GM23338 (cell line): ENCODE measurements around the gene LILRA5. TPM values are rescaled to one million over a fixed set of nuclear protein-coding genes. Genes with fewer than 3 reads are reported as not detected.
"Not testable (repeated sequence)": the region's sequence is repeated elsewhere in the genome, so short reads cannot be mapped to it uniquely, and the experiment has no call there.

ENCODE experiments used
- ATAC-seq: fragments of 200-7000 bp; cut with Tn5 transposase; 3 replicates; pipeline ENCODE4 v1.9.1; 2020
- DNase-seq: peaks from one replicate; pipeline ENCODE4 v3.0.0-alpha.2; 2015; ENCODE audit warnings: low spot score
- H2AFZ ChIP-seq: fragments of 200-600 bp; sonication (generic); 2 replicates; pipeline ENCODE4 v1.8.0; 2016; ENCODE audit warnings: antibody characterized with exemption, mild to moderate bottlenecking, moderate library complexity
- H3F3A ChIP-seq: fragments of 200-600 bp; sonication (generic); replicated peaks from 2 replicates; pipeline ENCODE4 v1.8.0; 2017; ENCODE audit warnings: antibody characterized with exemption, mixed run types, low read depth
- H3K27ac ChIP-seq: fragments of 200-600 bp; sonication (generic); 2 replicates; pipeline ENCODE4 v1.6.1; 2016; ENCODE audit warnings: low read depth
- H3K27me3 ChIP-seq: fragments of 200-600 bp; sonication (generic); 2 replicates; pipeline ENCODE4 v1.8.0; 2016; ENCODE audit warnings: mild to moderate bottlenecking, mixed run types, moderate library complexity; ENCODE audit not compliant: insufficient read depth
- H3K36me3 ChIP-seq: fragments of 200-600 bp; sonication (generic); 2 replicates; pipeline ENCODE4 v1.8.0; 2016; ENCODE audit warnings: mild to moderate bottlenecking; ENCODE audit not compliant: insufficient read depth
- H3K4me1 ChIP-seq: fragments of 200-600 bp; sonication (generic); 2 replicates; pipeline ENCODE4 v1.8.0; 2016; ENCODE audit warnings: mild to moderate bottlenecking, moderate library complexity; ENCODE audit not compliant: insufficient read depth
- H3K4me2 ChIP-seq: fragments of 200-600 bp; sonication (generic); 2 replicates; pipeline ENCODE4 v1.7.1; 2017; ENCODE audit warnings: mixed run types
- H3K4me3 ChIP-seq: fragments of 200-600 bp; sonication (generic); 2 replicates; pipeline ENCODE4 v1.6.1; 2016; ENCODE audit warnings: mixed run types
- H3K79me2 ChIP-seq: fragments of 200-600 bp; sonication (generic); replicated peaks from 2 replicates; pipeline ENCODE4 v1.8.0; 2017; ENCODE audit warnings: mild to moderate bottlenecking; ENCODE audit not compliant: insufficient read depth
- H3K9me2 ChIP-seq: fragments of 200-600 bp; sonication (generic); 2 replicates; pipeline ENCODE4 v1.8.0; 2017; ENCODE audit not compliant: insufficient read depth
- H4K20me1 ChIP-seq: fragments of 200-600 bp; sonication (generic); replicated peaks from 2 replicates; pipeline ENCODE4 v1.8.0; 2017; ENCODE audit warnings: mild to moderate bottlenecking; ENCODE audit not compliant: insufficient read depth
- H3K27ac Mint-ChIP-seq: 2 replicates; pipeline ENCODE4 v1.8.0; 2020; ENCODE audit warnings: inconsistent platforms, mild to moderate bottlenecking, moderate library complexity, mixed read lengths
- H3K27me3 Mint-ChIP-seq: 3 replicates; pipeline ENCODE4 v1.8.0; 2022; ENCODE audit warnings: low read depth, mild to moderate bottlenecking, moderate library complexity, mixed read lengths, inconsistent platforms; ENCODE audit not compliant: insufficient read depth, poor library complexity
- H3K36me3 Mint-ChIP-seq: 3 replicates; pipeline ENCODE4 v1.8.0; 2021; ENCODE audit warnings: low read depth, mild to moderate bottlenecking, inconsistent platforms, moderate library complexity, mixed read lengths
- H3K4me1 Mint-ChIP-seq: 3 replicates; pipeline ENCODE4 v1.8.0; 2020; ENCODE audit warnings: mild to moderate bottlenecking, inconsistent platforms, mixed read lengths
- H3K4me3 Mint-ChIP-seq: 3 replicates; pipeline ENCODE4 v1.8.0; 2021; ENCODE audit warnings: moderate library complexity, mild to moderate bottlenecking, inconsistent platforms, mixed read lengths
- H3K9me3 Mint-ChIP-seq: 3 replicates; pipeline ENCODE4 v1.8.0; 2020; ENCODE audit warnings: moderate library complexity, mild to moderate bottlenecking, inconsistent platforms, mixed read lengths
- NANOG ChIP-seq: IDR thresholded peaks from 2 replicates; pipeline ENCODE4 v1.6.1; 2016; ENCODE audit warnings: antibody characterized with exemption, borderline replicate concordance
- ZNF114 ChIP-seq: fragments of 250-450 bp; sonication (Bioruptor Pico); IDR thresholded peaks from 2 replicates; pipeline ENCODE4 v1.5.0; 2020; ENCODE audit warnings: mild to moderate bottlenecking, moderate library complexity
- polyA plus RNA-seq: library from polyadenylated mRNA; unstranded; fragments of >200 nt; fragmentation: Nextera tagmentation; extraction: Ambion mirVana; gene quantifications from 2 replicates; pipeline ENCODE4 v1.2.1, GENCODE V29; 2016
- total RNA-seq: library from RNA; depleted of rRNA; stranded (reverse); fragments of >200 nt; shearing (Covaris generic); gene quantifications from 2 replicates; pipeline ENCODE4 v1.2.3, GENCODE V29; 2014
- TF ChIP-seq, protein P1 (sequence below): IDR thresholded peaks from one replicate; pipeline ENCODE4 v1.6.1; 2018; ENCODE audit warnings: antibody characterized with exemption; ENCODE audit not compliant: unreplicated experiment
- TF ChIP-seq, protein P2 (sequence below): fragments of 250-450 bp; sonication (Bioruptor Pico); IDR thresholded peaks from 2 replicates; pipeline ENCODE4 v1.5.0; 2020; ENCODE audit warnings: mild to moderate bottlenecking, moderate library complexity

Gene LILRA5
- total and polyA plus RNA-seq, 2 experiments from 2014 or later, result not detected

DNA sequence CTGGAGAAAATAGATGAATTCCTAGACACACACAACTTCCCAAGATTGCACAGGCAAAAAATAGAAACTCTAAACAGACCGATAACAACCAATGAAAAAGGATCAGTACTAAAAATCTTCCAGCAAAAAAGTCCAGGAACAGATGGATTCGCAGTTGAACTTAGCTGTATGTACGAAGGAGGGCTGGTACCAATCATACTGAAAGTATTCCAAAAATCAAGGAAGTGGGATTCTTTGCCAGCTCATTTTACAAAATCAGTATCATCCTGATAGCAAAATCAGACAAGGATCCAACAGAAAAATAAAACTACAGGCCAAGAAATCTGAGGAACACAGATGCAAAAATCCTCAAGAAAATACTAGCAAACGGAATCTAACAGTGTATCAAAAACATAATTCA is 25.5 kb downstream of the LILRA5 start (continued):
- TF ChIP-seq, protein P1, sequence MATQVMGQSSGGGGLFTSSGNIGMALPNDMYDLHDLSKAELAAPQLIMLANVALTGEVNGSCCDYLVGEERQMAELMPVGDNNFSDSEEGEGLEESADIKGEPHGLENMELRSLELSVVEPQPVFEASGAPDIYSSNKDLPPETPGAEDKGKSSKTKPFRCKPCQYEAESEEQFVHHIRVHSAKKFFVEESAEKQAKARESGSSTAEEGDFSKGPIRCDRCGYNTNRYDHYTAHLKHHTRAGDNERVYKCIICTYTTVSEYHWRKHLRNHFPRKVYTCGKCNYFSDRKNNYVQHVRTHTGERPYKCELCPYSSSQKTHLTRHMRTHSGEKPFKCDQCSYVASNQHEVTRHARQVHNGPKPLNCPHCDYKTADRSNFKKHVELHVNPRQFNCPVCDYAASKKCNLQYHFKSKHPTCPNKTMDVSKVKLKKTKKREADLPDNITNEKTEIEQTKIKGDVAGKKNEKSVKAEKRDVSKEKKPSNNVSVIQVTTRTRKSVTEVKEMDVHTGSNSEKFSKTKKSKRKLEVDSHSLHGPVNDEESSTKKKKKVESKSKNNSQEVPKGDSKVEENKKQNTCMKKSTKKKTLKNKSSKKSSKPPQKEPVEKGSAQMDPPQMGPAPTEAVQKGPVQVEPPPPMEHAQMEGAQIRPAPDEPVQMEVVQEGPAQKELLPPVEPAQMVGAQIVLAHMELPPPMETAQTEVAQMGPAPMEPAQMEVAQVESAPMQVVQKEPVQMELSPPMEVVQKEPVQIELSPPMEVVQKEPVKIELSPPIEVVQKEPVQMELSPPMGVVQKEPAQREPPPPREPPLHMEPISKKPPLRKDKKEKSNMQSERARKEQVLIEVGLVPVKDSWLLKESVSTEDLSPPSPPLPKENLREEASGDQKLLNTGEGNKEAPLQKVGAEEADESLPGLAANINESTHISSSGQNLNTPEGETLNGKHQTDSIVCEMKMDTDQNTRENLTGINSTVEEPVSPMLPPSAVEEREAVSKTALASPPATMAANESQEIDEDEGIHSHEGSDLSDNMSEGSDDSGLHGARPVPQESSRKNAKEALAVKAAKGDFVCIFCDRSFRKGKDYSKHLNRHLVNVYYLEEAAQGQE, result no peak
- TF ChIP-seq NANOG, result no peak

DNA sequence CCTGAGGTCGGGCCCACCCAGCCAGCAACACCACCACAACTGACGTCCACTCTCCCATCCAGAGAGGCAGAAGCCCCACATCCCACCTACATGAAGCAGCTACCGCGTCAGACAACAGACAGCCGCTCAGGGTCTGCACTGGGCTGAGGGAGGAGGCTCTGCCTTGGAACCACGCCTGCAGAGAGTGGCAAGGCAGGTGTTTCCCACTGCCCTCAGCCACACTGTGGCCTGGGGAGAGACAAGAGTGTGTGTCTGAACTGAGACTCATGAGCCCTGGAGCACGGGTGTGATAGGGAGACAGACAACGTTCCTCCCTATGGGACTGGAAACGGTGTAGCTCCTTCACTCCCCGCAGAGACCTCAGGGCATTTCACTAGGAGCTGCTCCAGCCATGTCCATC is 26.7 kb downstream of the LILRA5 start:
- H3K4me1 ChIP-seq, H3K27me3 ChIP-seq, DNase-seq, H3K79me2 ChIP-seq, H3F3A ChIP-seq, H3K4me3 Mint-ChIP-seq, H3K36me3 ChIP-seq, H3K4me2 ChIP-seq, H3K27ac Mint-ChIP-seq, H2AFZ ChIP-seq, H3K9me3 Mint-ChIP-seq, H3K27ac ChIP-seq, H3K4me1 Mint-ChIP-seq, H3K27me3 Mint-ChIP-seq, H3K9me2 ChIP-seq, H3K4me3 ChIP-seq, H4K20me1 ChIP-seq, H3K36me3 Mint-ChIP-seq, ATAC-seq: not testable (repeated sequence)

DNA sequence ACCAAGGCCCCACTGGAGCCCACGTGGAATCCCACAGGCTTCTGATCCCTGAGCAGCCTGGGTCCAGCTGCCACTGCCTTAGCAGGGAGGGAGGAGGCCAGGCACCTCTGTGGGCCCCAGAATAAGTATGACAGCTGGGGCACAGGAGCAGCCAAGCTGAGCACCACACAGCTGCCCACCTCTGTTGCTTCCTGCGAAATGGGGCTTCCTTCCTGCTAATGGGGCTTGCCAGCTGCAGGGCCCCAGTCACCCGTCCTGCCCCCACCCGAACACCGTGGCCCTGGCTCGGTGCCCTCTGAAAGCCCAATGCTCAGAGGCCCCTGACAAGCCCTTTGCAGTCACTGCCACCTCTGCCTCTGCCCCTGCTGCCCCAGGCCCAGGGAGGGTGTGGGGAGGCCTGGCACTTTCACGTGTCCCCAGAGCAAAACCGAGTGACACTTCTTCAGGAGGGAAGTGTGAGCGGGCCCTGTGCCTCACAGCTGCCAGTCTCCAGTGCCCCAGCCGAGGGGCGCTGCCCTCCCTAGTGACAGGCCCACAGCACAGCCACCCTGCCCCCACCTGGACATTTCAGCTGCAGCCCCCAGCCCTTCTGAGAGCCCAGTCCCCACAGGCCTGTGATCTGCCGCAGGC is 27.4 kb downstream of the LILRA5 start:
- DNase-seq, H3K27me3 Mint-ChIP-seq, H3K9me3 Mint-ChIP-seq, H3K27ac Mint-ChIP-seq, H2AFZ ChIP-seq, H3K27me3 ChIP-seq, H3K9me2 ChIP-seq, H3K4me3 ChIP-seq, H3K79me2 ChIP-seq, H3F3A ChIP-seq, H3K4me2 ChIP-seq, H4K20me1 ChIP-seq, H3K36me3 ChIP-seq, H3K4me1 Mint-ChIP-seq, H3K36me3 Mint-ChIP-seq, H3K27ac ChIP-seq, H3K4me1 ChIP-seq, ATAC-seq, H3K4me3 Mint-ChIP-seq: not testable (repeated sequence)

DNA sequence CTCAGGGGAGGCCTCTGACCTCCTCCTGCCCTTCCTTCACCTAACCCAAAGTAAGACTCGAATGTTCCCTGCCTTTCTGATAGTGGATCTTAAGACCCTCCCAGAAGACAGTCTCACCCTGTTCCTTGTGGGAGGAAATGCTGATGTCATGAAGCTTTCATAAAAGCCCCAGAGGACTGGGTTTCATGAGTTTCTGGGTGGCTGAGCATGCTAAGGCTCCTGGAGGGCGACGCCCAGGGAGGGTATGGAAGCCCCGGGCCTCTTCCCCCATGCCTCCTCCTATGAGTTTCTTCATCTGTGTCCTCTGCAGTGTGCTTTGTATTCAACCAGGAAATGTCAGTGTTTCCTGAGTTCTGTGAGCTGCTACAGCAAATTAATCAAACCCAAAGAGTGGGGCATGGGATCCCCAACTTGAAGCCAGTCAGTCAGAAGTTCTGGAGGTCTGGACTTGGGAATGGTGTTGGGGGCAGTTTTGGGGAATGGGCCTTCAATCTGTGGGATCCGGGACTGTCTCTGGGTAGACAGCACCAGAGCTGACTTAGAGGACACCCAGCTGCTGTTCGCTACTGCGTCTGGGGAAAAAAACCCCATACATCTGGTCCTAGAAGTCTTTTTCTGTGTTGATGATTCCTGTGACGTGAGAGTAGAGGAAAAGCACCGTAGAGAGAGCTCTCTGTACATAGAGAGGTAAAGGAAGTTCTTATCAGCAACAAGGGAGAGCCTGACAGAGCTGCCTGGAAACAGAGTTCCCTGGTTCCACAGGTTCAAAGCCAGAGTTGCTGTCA is 30.1 kb downstream of the LILRA5 start:
- Histone ChIP-seq H2AFZ (no peak overlapping the region), H3K4me2 (no peak overlapping the region), H3K4me1 (no peaks in the 10 kb centered on the region), H3K4me3 (no peak overlapping the region), H4K20me1 (no peaks in the 10 kb centered on the region), H3K79me2 (no peaks in the 10 kb centered on the region), H3K27ac (no peak overlapping the region), H3F3A (no peaks in the 10 kb centered on the region), H3K27me3 (no peaks in the 10 kb centered on the region), H3K36me3 (no peaks in the 10 kb centered on the region), H3K9me2 (no peaks in the 10 kb centered on the region)
- Mint-ChIP-seq H3K27me3 (peaks cover 13% of the 10 kb centered on the region), H3K36me3 (no peaks in the 10 kb centered on the region), H3K4me1 (no peaks in the 10 kb centered on the region), H3K9me3 (no peaks in the 10 kb centered on the region; the same call in 2 of the 3 replicates), H3K4me3 (no peak overlapping the region), H3K27ac (no peak overlapping the region)
- TF ChIP-seq, protein P2, sequence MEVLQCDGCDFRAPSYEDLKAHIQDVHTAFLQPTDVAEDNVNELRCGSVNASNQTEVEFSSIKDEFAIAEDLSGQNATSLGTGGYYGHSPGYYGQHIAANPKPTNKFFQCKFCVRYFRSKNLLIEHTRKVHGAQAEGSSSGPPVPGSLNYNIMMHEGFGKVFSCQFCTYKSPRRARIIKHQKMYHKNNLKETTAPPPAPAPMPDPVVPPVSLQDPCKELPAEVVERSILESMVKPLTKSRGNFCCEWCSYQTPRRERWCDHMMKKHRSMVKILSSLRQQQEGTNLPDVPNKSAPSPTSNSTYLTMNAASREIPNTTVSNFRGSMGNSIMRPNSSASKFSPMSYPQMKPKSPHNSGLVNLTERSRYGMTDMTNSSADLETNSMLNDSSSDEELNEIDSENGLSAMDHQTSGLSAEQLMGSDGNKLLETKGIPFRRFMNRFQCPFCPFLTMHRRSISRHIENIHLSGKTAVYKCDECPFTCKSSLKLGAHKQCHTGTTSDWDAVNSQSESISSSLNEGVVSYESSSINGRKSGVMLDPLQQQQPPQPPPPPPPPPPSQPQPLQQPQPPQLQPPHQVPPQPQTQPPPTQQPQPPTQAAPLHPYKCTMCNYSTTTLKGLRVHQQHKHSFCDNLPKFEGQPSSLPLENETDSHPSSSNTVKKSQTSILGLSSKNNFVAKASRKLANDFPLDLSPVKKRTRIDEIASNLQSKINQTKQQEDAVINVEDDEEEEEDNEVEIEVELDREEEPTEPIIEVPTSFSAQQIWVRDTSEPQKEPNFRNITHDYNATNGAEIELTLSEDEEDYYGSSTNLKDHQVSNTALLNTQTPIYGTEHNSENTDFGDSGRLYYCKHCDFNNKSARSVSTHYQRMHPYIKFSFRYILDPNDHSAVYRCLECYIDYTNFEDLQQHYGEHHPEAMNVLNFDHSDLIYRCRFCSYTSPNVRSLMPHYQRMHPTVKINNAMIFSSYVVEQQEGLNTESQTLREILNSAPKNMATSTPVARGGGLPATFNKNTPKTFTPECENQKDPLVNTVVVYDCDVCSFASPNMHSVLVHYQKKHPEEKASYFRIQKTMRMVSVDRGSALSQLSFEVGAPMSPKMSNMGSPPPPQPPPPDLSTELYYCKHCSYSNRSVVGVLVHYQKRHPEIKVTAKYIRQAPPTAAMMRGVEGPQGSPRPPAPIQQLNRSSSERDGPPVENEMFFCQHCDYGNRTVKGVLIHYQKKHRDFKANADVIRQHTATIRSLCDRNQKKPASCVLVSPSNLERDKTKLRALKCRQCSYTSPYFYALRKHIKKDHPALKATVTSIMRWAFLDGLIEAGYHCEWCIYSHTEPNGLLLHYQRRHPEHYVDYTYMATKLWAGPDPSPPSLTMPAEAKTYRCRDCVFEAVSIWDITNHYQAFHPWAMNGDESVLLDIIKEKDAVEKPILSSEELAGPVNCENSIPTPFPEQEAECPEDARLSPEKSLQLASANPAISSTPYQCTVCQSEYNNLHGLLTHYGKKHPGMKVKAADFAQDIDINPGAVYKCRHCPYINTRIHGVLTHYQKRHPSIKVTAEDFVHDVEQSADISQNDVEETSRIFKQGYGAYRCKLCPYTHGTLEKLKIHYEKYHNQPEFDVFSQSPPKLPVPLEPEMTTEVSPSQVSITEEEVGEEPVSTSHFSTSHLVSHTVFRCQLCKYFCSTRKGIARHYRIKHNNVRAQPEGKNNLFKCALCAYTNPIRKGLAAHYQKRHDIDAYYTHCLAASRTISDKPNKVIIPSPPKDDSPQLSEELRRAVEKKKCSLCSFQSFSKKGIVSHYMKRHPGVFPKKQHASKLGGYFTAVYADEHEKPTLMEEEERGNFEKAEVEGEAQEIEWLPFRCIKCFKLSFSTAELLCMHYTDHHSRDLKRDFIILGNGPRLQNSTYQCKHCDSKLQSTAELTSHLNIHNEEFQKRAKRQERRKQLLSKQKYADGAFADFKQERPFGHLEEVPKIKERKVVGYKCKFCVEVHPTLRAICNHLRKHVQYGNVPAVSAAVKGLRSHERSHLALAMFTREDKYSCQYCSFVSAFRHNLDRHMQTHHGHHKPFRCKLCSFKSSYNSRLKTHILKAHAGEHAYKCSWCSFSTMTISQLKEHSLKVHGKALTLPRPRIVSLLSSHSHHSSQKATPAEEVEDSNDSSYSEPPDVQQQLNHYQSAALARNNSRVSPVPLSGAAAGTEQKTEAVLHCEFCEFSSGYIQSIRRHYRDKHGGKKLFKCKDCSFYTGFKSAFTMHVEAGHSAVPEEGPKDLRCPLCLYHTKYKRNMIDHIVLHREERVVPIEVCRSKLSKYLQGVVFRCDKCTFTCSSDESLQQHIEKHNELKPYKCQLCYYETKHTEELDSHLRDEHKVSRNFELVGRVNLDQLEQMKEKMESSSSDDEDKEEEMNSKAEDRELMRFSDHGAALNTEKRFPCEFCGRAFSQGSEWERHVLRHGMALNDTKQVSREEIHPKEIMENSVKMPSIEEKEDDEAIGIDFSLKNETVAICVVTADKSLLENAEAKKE (CRISPR knock-in tag), result no peak
- no peak for TF ChIP-seq ZNF114 (CRISPR knock-in tag)
- ATAC-seq (no peak), DNase-seq (no peak)
